GM19193 (cell line): ENCODE data around the gene SPSB4.

ENCODE experiments used
- POLR2A ChIP-seq: IDR thresholded peaks from 4 replicates; pipeline ENCODE4 v1.6.1; 2011; ENCODE audit not compliant: insufficient read depth, insufficient read length; ENCODE audit errors: extremely low read depth

Gene SPSB4

DNA sequence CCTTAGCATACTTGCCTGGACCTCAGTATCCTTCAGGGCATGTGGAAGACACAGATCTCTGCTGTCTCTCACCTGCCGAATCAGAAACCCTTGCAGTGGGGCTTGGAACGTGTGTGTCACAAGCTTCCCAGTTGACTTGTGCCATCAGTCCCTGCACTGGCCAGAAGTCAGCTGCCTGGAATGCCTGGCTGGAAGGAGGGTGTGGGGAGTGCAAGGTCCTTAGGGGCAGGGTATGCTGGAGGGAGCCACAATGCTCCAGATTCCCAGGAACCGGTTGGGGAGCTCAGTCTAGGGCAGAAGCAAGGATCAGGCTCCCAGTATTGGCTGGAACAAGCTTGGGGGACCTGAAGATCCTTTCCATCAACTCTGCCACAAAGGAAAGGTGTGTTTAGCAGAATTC, 27.1 kb downstream of the SPSB4 start:
- no peak for TF ChIP-seq POLR2A

DNA sequence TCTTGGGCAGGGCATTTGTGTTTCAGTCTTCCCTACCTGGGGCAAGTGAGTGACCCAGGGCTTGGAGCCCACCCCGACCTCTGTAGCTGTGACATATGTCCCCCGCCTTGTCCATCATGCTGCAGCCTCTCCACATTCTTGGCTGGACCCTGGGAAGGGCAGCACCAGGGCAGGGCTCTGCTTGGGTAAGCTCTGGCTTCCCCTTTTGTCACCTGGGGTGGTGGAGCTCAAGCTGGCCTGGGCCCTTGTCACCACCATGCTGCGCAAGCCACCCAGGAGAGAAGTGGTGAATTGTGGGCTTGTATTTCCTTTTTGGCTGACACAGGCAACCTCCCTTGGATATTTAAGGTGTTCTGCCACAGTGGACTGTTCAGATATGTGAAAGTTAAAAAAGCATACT, 29.3 kb downstream of the SPSB4 start:
- TF ChIP-seq POLR2A = no peak

DNA sequence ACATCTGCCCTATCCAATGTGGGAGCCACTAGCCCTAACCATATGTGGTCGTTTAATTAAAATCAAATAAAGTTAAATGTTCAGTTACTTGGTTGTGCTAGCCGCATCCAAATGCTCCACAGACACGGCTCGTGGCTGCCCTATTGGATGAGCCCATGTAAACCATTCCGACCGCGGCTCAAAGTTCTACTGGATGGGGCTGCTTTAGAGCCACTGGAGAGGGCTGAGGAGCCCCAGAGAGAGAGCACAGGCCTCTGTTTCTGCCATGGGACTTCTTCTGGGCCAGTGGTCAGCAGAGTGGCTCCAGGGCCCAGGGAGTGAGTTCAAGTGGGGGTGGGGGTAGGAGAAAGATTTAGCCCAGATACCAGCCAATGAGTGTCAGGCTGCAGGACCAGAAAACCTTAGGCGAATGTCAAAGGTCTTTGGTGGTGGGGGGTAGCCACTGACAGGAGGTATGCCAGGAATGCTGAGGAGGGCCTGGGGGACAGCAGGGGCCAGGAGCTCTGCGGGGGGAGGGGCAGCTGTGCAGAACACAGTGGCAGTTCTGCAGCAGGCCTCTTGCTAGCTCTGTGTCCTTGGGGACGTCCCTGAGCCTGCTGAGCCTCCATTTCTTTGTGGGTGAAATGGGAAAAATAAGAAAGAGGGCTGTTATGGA, 30.1 kb downstream of the SPSB4 start:
- TF ChIP-seq POLR2A = no peak

DNA sequence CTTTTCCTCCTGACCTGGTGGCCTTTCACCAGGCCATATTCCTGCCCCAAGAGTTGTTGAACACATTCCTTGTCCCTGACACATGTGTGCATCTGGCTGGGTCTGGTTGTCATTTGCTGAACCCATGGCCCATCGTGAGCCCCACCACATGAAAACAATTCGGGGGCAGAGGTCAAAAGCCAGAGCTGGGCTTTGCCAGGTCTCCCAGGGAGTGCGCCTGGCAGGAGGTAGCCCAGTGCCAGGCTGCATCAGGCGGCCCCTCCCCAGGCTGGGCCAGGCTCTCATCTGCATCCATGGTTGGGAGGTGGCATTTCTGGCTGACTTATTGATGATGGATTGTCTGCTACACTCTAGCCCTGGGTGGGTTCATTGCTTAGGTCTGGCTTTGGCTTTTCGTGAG, 30.9 kb downstream of the SPSB4 start:
- no peak for TF ChIP-seq POLR2A

DNA sequence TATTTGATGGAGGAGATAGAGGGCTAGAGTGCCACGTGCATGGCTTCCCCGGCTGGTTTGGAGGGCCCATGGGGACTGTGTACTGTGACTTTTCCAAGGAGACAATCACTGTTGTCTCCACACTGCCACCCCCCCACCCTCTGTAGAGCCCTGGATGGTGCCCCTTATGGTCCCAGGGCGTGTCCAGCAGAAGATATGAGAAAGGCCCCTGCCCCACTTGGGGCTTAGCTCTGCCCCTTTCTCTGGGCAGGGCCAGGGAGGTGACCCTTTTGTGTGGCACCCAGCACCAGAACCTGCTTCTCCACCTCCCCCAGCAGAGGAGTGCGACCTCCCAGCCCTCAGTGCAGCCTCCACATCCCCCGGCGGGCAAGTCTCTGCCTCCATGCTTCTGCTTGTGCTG, 32.1 kb downstream of the SPSB4 start:
- TF ChIP-seq POLR2A = no peak

DNA sequence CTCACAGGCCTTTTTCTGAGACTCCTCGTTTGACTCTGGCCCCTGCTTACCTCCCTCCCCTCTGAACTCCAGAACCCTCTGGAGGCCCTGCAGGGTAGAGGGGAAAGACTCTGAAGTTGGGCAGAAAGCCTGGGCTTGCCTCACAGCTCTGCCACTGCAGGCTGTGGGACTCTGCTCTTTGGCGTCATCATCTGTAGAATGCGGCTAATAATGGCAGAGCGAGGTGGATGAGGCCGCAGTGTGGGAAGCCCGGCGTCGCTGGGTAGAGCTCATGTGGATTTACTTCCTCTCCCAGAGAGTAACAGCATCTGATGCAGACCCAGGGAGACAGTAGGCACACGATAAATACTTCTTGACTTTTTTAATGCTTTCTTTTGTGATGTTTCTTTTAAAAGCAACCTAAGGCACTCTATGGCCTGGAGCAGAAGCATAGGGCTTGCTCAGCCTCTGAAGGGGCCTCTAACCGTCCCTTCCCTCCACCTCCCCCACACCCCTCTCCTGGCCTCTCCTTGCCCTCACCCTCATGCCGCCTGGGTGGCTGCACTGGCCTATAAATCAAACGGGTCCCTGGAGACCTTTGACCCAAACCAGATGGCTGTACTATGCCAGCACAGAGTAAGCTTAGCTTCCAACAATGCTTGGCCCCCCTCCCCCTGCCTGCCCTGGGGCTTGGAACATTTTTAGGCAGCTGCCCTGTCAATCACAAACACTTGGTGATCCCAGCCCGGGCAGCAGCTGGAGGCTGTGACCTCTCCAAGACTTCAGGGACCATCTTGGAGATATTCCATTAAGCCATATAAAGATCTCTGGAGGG, 32.9 kb downstream of the SPSB4 start:
- TF ChIP-seq POLR2A = no peak

DNA sequence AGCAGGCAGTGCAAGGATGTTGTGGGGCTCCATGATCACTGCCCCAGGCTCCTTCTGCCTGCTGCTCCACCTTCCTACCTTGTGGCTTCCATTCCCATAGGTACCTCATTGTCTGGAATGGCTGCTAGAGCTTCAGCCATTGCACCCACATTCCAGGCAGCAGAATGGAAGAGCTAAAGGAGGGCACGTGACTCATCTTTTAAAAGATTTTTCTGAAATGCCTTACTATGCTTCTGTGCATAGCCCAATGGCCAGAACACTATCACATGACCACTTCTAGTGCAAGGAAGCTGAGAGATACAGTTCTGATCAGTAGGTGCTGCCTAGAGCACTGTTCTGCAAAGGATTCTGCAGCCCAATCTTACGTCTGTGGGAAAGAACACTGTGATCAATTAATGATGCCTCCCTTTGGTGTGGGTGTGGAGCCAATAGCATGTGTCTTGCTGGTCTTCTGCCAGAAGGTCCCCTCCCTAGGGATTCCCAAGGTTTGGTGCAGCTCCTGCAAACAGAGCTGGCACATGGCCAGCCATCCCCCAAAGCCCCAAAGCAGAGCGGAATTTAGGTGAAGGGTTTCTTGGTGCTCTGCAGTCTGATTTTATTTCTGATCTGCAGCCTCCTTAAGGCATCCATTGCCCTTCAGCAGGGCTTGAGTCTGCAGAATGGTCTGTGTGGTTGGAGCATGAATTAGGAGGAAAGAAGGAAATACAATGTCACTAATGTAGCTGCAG, 34.4 kb downstream of the SPSB4 start:
- TF ChIP-seq POLR2A = no peak

DNA sequence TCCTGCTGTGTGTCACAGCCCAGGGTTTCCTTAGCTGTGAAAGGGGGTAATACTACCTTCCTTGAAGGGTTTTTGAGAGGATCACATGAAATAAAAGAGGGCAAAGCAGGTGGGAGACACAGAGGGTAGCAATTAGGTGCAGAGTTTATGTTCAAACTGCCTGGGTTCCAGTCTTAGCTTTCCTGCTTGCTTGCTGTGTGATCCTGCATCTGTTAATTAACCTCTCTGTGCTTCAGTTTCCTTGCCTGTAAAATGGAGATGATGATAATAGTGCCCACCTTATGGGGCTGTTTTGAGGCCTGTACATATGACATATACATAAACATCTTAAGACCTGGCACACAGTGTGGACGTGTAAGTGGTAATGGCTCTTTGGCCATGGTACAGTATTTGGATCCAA, 35.0 kb downstream of the SPSB4 start:
- TF ChIP-seq POLR2A = no peak

DNA sequence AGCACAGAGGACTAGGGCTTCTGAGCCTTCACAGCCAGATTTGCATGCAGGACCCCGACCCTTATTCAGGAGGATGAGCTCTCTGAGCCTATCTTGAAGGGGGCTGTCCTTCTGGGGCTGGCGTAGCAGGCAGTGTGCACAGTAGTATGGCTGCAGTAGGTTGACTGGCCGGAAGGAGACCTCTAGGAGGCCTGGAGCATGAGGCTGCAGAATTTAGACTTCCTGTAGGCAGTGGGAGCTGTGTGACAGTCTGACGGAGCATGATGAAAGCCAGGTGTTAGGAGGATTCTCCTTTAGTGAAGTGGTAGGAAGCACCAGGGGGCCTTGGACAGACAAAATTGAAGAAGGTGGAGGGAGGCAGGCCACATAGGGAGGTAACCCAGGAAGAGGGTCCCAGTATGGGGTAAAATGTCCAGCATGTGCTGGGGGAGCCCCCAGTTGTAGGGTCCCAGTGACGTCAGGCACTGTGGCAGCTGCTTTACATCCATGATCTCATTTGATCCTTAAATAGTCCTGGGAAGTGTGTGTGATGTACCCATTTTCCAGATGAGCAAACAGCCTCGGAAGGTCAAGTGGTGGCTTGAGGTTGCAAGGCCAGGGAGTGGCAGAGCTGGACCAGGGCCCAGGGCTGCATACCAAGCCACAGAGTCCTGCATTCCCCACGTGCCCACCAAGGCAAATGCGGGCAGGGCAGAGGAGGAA, 36.1 kb downstream of the SPSB4 start:
- TF ChIP-seq POLR2A = no peak

DNA sequence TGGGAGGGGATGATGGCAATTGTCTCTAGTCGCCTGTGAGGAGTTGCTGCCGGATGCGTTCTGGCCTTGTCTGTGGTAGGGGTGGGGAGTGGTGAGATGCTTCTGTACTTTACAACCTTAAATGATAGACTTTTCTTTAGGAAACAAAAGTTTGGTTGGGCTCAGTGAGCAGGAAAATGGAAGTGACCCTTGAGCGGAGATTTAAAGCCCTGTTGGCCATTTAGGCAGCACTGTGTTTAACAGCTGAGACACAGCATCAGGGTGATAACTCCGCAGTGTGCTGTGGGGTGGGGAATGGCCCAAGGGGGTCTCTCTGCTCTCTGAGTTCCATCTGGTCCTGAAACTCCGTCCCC, 36.6 kb downstream of the SPSB4 start:
- TF ChIP-seq POLR2A = no peak

DNA sequence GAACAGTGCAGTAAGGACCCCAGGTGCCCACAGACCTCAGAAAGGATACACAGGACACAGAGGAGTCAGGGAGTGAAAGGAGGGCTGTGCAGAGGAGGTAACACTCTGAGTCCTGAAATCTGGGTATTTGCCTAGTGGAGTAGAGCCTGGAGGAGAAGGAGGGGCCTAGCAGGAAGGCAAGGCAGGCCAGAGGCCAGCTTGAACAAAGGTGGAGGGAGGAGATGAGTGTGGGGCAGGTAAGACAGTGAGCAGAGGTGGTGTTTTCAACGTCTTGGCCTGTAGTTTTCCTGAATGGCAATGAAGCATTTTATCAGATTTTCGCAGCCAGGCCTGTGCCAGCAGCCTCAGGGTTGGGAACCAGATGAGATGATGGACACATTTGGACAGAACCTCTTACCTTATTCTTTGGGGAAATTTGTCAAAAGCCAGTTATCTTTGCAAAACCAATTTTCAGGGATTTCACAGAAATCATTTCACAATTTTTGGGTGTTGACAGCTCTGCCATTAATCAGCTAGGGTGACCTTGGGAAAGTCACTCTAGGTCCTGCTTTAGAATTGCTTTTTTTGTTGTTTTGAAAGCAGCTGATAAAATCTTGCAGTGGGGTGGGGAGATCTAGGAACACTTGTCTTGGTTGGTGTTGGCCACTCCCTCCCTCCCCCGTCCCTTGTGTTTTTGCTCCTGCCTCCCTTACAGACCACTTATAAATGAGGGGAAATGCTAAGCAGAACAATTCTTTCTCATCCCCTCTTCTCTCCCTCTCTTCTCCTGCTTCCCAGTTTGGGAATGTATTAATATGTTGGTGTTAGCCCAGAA, 38.4 kb downstream of the SPSB4 start:
- no peak for TF ChIP-seq POLR2A

DNA sequence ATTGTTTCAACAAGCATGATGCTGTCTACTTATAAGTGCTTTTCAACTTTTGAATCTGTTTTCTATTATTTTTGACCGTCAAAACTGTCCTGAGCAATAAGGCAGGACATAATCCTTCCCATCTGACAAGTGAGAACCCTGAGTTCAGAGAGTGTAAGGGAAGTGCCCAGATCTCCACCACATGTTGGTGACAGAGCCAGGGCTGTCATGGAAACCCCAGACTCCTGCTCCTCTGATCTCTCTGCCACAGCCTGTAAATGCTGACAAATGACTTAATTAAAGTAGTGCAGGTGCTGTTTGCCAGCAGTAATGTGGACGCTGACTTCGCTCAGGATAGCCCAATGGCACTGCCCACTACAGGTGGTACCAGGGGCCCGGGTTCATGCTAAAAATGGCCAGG, 40.3 kb downstream of the SPSB4 start:
- no peak for TF ChIP-seq POLR2A

DNA sequence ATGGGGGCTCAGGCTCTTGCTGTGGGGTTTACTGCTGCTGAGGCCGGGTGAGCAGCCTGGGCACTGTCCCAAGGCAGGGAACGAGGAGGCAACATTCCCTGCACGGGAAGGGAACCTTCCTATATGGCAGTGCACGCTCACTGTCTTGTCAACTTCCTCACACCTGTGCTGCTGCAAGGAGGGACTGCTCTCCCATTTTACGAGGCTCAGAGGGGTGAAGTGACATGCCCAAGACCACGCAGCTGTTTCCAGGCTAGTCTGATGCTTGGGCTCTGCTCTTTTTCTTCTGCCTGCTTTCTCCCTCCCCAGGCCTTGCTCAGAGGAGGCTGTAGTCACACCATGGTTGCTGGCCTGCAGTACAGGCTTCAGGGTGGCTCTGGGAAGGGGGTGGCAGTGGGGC, 41.5 kb downstream of the SPSB4 start:
- no peak for TF ChIP-seq POLR2A

DNA sequence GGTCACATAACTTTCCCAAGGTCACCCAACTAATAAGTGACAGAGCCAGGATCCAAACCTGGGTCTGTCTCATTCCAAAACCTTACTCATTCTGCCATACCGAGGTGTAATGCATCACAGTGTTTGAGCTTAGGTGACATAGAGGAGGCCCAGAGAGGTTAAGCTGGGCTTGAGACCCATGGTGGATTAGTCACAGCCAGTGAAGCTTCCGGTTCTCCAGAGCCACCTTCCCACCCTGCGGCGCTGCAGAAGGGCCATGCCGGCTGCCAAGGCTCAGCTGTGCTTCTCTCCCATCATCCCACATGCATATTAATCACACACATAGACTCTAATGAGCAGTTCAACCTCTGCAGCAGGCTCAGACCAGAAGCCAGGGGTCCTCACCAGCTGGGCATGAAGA, 42.2 kb downstream of the SPSB4 start:
- TF ChIP-seq POLR2A = no peak
